ENCODE results near the gene GABBR1. TPM values are rescaled to one million over a fixed set of nuclear protein-coding genes. Genes with fewer than 3 reads are reported as not detected.

Gene GABBR1
- polyA plus RNA-seq, 1 donor (not counting 4 experiments of a cell fraction or from before 2014, with no cell fraction given) = 18.9 TPM

- no peak overlapping the region for H3K4me3 ChIP-seq (ENCODE audit: control insufficient read depth in 2 of 3, extremely low read depth in 1 of 3, insufficient read depth in 2 of 3, low read depth in 1 of 3, low read length in 3 of 3)
- dilution Hi-C loops (cut with MboI; ENCODE audit: extremely low pct_ligation_motif_present, low sequenced_read_pairs) = no loop called here
- no peak overlapping the region for H2AFZ ChIP-seq (ENCODE audit: control insufficient read depth, low read length)
- H3K9me3 ChIP-seq (ENCODE audit: control insufficient read depth, low read depth, low read length) = no peaks in the 10 kb centered on the region
- TF ChIP-seq CTCF (optimal IDR thresholded peaks at IDR 0.05 in 1 of 3, IDR thresholded peaks at IDR 0.05 in 1 of 3, conservative IDR thresholded peaks at IDR 0.05 in 1 of 3; ENCODE audit: extremely low read depth in 1 of 3, insufficient read depth in 2 of 3, low read length in 3 of 3) = no peak
- TF ChIP-seq EZH2 (IDR thresholded peaks at IDR 0.05; ENCODE audit: low read length) = no peak
- no peaks in the 10 kb centered on the region for H3K79me2 ChIP-seq (ENCODE audit: control insufficient read depth, insufficient read depth, low read length)
- FAIRE-seq (no peak), DNase-seq (ENCODE audit: low read depth, low spot score) (no peak)
- no peaks in the 10 kb centered on the region for H4K20me1 ChIP-seq (ENCODE audit: control insufficient read depth, extremely low read depth, insufficient read depth, low read length)
- peaks cover 23% of the 10 kb centered on the region for H3K27me3 ChIP-seq (ENCODE audit: control insufficient read depth, extremely low read depth, insufficient read depth, low read length)
- H3K9ac ChIP-seq (ENCODE audit: control insufficient read depth, extremely low read depth, insufficient read depth, low read length) = no peak overlapping the region
- H3K27ac ChIP-seq (ENCODE audit: control insufficient read depth, insufficient read depth, low read length) = no peak overlapping the region
- H3K4me1 ChIP-seq (ENCODE audit: control insufficient read depth, extremely low read depth, insufficient read depth, low read length) = no peaks in the 10 kb centered on the region
- H3K4me2 ChIP-seq (ENCODE audit: control insufficient read depth, extremely low read depth, insufficient read depth, low read depth, low read length) = no peak overlapping the region
- no peaks in the 10 kb centered on the region for H3K36me3 ChIP-seq (ENCODE audit: control insufficient read depth in 2 of 2, extremely low read depth in 1 of 2, insufficient read depth in 2 of 2, low read length in 2 of 2)
- H3K9me1 ChIP-seq (ENCODE audit: control insufficient read depth, extremely low read depth, insufficient read depth, low read length) = no peaks in the 10 kb centered on the region
Measured at GRCh38 chr6:29558439-29559079, 74.4 kb downstream of the GABBR1 start.

DNA sequence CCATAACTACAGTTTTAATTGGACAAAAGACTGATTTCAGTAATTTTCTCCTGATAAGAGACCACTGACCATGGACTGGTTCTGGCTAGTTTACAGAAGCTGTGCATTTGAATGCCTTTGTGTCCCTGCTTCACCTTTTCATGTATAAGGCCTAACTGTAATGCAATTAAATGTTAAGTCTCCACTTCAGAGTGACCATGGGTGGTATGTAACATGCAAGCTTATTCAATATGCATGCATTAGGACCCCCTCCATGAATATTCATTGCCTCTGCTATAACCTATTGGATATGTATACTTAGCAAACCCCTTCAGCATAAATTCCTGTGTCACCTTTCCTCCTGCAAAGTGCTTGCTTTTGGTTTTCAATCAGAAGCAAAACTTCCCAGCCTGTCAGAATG lies 75.7 kb downstream of the GABBR1 start:
- DNase-seq (ENCODE audit: low read depth, low spot score) (no peak), FAIRE-seq (no peak)
- Histone ChIP-seq H3K36me3 (ENCODE audit: control insufficient read depth in 2 of 2, extremely low read depth in 1 of 2, insufficient read depth in 2 of 2, low read length in 2 of 2) (no peaks in the 10 kb centered on the region), H3K9me3 (ENCODE audit: control insufficient read depth, low read depth, low read length) (no peaks in the 10 kb centered on the region), H3K4me1 (ENCODE audit: control insufficient read depth, extremely low read depth, insufficient read depth, low read length) (peaks cover 3% of the 10 kb centered on the region), H3K9me1 (ENCODE audit: control insufficient read depth, extremely low read depth, insufficient read depth, low read length) (no peaks in the 10 kb centered on the region), H2AFZ (ENCODE audit: control insufficient read depth, low read length) (no peak overlapping the region), H3K4me3 (ENCODE audit: control insufficient read depth in 2 of 3, extremely low read depth in 1 of 3, insufficient read depth in 2 of 3, low read depth in 1 of 3, low read length in 3 of 3) (no peak overlapping the region), H3K4me2 (ENCODE audit: control insufficient read depth, extremely low read depth, insufficient read depth, low read depth, low read length) (no peak overlapping the region), H4K20me1 (ENCODE audit: control insufficient read depth, extremely low read depth, insufficient read depth, low read length) (no peaks in the 10 kb centered on the region), H3K79me2 (ENCODE audit: control insufficient read depth, insufficient read depth, low read length) (no peaks in the 10 kb centered on the region), H3K27me3 (ENCODE audit: control insufficient read depth, extremely low read depth, insufficient read depth, low read length) (peaks cover 33% of the 10 kb centered on the region), H3K27ac (ENCODE audit: control insufficient read depth, insufficient read depth, low read length) (no peak overlapping the region), H3K9ac (ENCODE audit: control insufficient read depth, extremely low read depth, insufficient read depth, low read length) (no peak overlapping the region)
- TF ChIP-seq CTCF (optimal IDR thresholded peaks at IDR 0.05 in 1 of 3, IDR thresholded peaks at IDR 0.05 in 1 of 3, conservative IDR thresholded peaks at IDR 0.05 in 1 of 3; ENCODE audit: extremely low read depth in 1 of 3, insufficient read depth in 2 of 3, low read length in 3 of 3) (no peak), EZH2 (IDR thresholded peaks at IDR 0.05; ENCODE audit: low read length) (no peak)
- dilution Hi-C loops (cut with MboI; ENCODE audit: extremely low pct_ligation_motif_present, low sequenced_read_pairs) = no loop called here

All from keratinocyte (primary cell).